Measurements from ENCODE around the gene NOXA1. TPM values are rescaled to one million over a fixed set of nuclear protein-coding genes. Genes with fewer than 3 reads are reported as not detected.

The NOXA1 gene
- total RNA-seq, 1 donor from 2014 or later, result 1.0 TPM

DNA sequence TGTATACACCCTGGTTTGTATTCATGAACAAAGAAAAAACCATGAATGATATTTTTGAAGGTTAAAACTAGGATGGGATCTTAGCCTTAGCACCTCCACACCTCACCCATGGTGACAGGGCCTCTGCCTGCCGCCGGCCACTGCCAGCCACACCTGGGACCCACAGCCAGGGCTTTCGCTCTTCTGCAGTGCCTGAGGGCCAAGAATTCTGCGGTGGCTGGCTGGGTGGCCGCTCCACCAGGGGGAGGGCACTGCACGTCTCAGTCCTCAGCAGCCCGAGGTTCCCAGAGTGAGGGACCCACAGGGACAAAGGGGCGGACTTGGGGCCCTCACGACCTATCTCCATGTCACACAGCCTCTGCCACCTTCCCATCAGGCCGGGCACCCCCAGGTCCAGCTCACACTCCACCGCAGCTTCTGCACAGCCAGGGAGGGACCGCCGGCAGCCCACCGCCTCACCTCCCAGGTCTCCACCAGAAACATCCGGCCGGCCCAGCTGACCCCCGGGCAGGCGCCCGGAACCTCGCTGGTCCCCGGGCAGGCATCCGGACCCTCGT lies 7.1 kb upstream of the NOXA1 start:
- Mint-ChIP-seq H3K36me3 (ENCODE audit: unreplicated experiment) (peaks cover 2% of the 10 kb centered on the region), H3K4me3 (ENCODE audit: unreplicated experiment) (no peak overlapping the region), H3K27ac (ENCODE audit: unreplicated experiment) (no peak overlapping the region), H3K4me1 (ENCODE audit: unreplicated experiment) (peaks cover 28% of the 10 kb centered on the region), H3K9me3 (ENCODE audit: unreplicated experiment) (no peaks in the 10 kb centered on the region), H3K27me3 (ENCODE audit: unreplicated experiment) (no peaks in the 10 kb centered on the region)
- TF ChIP-seq, protein P1, sequence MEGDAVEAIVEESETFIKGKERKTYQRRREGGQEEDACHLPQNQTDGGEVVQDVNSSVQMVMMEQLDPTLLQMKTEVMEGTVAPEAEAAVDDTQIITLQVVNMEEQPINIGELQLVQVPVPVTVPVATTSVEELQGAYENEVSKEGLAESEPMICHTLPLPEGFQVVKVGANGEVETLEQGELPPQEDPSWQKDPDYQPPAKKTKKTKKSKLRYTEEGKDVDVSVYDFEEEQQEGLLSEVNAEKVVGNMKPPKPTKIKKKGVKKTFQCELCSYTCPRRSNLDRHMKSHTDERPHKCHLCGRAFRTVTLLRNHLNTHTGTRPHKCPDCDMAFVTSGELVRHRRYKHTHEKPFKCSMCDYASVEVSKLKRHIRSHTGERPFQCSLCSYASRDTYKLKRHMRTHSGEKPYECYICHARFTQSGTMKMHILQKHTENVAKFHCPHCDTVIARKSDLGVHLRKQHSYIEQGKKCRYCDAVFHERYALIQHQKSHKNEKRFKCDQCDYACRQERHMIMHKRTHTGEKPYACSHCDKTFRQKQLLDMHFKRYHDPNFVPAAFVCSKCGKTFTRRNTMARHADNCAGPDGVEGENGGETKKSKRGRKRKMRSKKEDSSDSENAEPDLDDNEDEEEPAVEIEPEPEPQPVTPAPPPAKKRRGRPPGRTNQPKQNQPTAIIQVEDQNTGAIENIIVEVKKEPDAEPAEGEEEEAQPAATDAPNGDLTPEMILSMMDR (IDR thresholded peaks at IDR 0.05), result no peak
- DNase-seq (ENCODE audit: extremely low spot score, unreplicated experiment), result no peak

DNA sequence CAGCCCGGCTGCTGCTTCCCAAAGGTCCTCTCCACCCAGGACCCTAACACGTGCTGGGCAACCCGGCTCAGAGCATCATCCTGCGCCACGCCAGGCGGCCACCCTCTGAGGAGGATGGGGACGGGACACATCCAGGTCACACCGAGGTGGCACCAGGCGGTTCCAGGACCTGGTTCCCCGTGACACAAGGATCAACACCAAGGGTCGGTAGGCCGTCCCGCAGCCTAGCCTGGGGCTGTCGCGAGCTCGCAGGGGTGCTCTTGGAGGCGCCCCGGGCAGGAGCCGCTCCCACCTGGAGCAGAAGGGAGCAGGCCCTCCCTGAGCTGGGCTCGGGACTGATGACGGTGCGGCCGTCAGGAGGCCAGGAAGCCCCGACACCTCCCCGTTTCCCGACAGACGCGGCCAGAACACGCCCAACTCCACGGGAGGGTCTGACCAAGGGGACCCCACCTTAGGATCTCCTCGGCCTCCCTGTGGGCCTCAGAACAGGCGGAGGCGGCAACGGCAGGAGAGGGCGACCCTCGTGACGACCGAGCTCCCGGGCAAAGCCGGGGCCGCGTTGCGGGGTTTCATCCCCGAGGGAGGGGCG lies 6.5 kb upstream of the NOXA1 start:
- DNase-seq (ENCODE audit: extremely low spot score, unreplicated experiment), result no peak
- H3K27me3 Mint-ChIP-seq (ENCODE audit: unreplicated experiment), result no peaks in the 10 kb centered on the region
- TF ChIP-seq, protein P1 (IDR thresholded peaks at IDR 0.05), result no peak
- H3K27ac Mint-ChIP-seq (ENCODE audit: unreplicated experiment), result no peak overlapping the region
- peaks cover 30% of the 10 kb centered on the region for H3K4me1 Mint-ChIP-seq (ENCODE audit: unreplicated experiment)
- H3K4me3 Mint-ChIP-seq (ENCODE audit: unreplicated experiment), result no peak overlapping the region
- no peaks in the 10 kb centered on the region for H3K9me3 Mint-ChIP-seq (ENCODE audit: unreplicated experiment)
- H3K36me3 Mint-ChIP-seq (ENCODE audit: unreplicated experiment), result peaks cover 2% of the 10 kb centered on the region

DNA sequence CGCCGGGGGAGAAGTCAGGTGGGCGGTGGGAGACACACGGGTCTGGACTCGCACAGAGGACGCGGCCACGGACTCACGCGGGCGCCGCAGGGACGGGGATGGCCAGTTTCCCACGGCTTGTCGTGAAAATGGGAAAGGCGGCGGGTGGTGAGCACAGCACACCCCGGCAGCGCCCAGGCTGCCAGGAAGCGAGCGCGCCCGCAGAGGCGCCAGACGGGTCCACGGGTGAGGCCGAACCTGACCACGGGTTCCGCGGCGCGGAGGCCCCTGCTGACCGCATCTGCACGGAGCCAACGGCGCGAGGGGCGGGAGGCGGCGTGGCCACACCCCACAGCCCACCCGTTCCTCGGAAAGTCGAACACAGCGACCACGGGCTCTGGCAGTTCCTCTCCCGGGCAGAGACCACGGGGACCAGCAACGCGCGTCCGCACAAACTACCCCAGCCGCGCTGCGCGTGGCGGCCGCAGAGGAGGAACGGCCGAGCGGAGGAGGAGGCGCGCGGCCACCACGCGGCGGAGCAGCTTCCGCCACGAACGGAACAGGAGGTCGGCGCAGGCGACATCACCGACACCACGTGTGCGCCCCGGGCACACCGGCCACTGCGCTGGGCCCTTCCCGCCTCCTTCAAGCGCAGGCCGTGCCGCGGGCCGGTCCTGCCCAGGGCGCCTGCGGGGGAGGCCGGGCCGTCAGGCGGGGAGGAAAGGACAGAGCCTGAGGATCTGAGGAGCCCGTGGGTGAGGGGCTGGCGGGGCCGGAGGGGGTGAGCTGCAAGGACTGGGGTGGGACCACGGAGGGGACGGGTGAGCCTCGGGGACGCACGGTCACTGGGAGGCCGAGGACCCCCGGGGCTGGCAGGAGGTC lies 5.8 kb upstream of the NOXA1 start:
- Mint-ChIP-seq H3K27me3 (ENCODE audit: unreplicated experiment) (no peaks in the 10 kb centered on the region), H3K4me1 (ENCODE audit: unreplicated experiment) (peaks cover 32% of the 10 kb centered on the region), H3K36me3 (ENCODE audit: unreplicated experiment) (peaks cover 2% of the 10 kb centered on the region), H3K27ac (ENCODE audit: unreplicated experiment) (no peak overlapping the region), H3K4me3 (ENCODE audit: unreplicated experiment) (no peak overlapping the region), H3K9me3 (ENCODE audit: unreplicated experiment) (no peaks in the 10 kb centered on the region)
- TF ChIP-seq, protein P1 (IDR thresholded peaks at IDR 0.05), result no peak
- no peak for DNase-seq (ENCODE audit: extremely low spot score, unreplicated experiment)

DNA sequence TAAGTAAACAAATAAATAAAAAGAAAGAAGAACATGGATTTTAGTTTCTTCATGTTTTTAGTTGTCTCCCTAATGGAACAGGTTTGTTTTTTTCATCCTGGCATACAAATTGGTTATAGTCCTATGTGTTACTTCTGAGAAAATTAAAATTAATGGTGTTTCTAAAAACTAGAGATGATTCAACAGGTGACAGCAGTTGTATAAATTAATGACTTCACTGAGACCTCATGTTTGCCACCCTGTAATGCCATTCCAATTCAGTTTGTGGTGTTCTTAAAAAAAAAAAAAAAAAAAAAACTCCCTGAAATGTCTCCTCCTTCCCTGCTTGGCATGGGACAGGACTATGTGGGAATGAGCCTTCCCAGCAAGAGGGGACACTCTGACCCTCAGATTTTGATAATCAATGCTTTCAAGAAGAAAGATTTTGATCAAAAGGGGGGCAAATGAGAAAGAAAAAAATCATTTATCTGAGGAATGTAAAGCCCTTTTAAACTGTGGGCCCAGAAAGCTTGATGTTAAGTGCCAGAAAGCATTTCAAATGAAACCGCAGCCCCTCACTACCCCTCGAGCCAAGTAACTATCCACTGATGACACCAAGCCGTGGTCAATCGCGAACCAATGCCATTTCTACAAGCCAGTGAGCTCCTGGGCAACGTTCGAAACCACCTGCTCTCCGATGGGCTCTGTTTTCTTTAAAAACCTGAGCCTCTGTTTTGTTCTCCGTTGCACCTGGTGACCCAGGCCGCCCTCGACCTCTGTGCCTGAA lies 1.2 kb upstream of the NOXA1 start:
- peak overlapping the region; percentile 79 for H3K4me3 Mint-ChIP-seq (ENCODE audit: unreplicated experiment)
- TF ChIP-seq, protein P1 (IDR thresholded peaks at IDR 0.05), result no peak

More for the DNA sequence above, 1.2 kb upstream of the NOXA1 start:
- Mint-ChIP-seq H3K27me3 (ENCODE audit: unreplicated experiment) (no peaks in the 10 kb centered on the region), H3K27ac (ENCODE audit: unreplicated experiment) (peak overlapping the region; percentile 40), H3K4me1 (ENCODE audit: unreplicated experiment) (peaks cover 17% of the 10 kb centered on the region), H3K9me3 (ENCODE audit: unreplicated experiment) (no peaks in the 10 kb centered on the region), H3K36me3 (ENCODE audit: unreplicated experiment) (peaks cover 2% of the 10 kb centered on the region)
- no peak for DNase-seq (ENCODE audit: extremely low spot score, unreplicated experiment)

Measured in osteocyte (in vitro differentiated cells).